A549 treated with CORT108297 at 1 μM for 4 hours (cell line): ENCODE data around the gene TMED4. TPM values are rescaled to one million over a fixed set of nuclear protein-coding genes. Genes with fewer than 3 reads are reported as not detected.

Experiments
- total RNA-seq: library from RNA; stranded (reverse); fragments of 200-300 nt; extraction: Qiagen RNA extraction; gene quantifications from 5 replicates; pipeline ENCODE4 v1.2.3, GENCODE V29; 2022

TMED4 gene
- 48.2 to 54.9 TPM (median 51.8 TPM) in 5 replicates for total RNA-seq

DNA sequence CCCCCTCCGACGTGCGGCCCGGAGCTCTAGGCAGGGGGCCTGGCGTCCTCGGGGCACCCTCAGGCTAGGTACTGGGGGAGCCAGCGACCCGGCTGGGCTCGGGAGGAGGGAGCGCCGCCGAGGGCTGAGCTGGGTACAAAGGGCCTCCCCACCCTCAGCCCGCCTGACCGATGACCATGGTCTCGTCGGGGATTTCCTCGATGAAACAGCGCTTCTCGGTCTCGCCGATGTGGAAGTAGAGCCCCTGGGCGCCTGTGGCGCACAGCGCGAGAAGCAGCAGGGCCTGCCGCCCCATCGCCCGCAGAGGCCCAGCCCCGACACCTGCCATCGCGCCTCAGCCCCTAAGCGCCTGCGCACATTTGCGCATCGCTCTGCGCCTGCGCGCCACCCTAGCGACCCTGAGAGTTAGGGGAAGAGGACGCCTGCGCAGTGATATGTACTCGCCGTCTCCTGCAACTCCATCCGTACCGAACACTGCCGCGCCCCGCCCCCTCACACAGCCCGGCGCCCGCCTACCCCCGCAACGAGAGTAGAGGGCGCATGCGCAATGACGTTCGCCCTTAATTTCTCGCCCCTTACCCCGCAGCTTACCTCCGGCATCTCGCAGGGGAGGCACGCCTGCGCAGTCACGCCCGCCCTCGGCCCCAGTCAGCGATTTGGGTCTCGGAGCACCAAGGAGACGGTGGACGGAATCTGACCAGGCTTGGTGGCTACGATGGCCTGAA is at the start of gene TMED4:
TMED4 (minus strand) TSS at position 353 of the 725 bp plus-strand sequence; CDS start at position 328, 25 bp downstream.

DNA sequence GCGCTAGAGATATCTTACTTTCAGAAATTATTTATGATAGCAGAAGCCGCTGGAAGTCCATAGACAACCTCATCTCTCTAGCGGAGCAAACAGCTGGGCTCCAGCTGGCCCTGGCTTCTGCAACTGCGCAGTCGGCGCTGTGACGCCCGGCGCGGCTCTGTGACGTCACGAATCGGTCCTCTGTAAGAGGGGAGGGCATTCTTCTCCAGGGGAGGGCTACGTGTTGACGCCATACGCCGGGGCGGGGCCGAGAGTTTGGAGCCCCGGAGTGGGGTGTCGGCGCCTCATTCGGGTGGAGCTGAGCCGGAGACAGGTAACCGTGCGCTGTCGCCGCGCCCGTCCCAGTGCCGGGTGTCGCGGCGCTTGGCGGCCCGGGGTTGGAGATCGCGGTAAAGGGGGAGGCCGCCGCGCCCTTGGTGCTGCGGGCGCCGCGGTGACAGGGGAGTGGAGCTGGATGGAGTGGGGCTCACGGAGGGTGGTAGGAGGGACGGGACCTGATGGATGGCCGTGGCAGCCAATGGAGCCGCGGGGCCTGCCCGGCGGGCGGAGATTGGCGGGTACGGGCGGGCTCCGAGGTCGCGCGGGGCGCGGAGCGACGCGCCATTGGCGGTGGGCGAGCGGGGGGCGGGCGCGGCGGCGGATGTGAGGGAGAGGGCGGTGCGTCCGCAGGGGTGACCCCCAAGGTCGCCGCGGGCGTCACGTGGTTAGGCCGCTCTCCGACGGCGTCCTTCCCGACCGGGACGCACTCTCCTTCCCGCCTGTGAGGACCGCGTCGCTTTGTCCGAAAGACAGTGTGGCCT is 24.5 kb upstream of the TMED4 start, which contains the start of gene OGDH:
OGDH (plus strand) TSS at position 287 of the 800 bp plus-strand sequence. CDS start 17,717 bp downstream, outside the sequence.

GRCh38 chr7:44573464-44574286 is 8.4 kb downstream of the TMED4 start, which contains the start of gene DDX56:
DDX56 (minus strand) TSS chr7:44573908; CDS start chr7:44573895, 13 bp downstream.

DNA sequence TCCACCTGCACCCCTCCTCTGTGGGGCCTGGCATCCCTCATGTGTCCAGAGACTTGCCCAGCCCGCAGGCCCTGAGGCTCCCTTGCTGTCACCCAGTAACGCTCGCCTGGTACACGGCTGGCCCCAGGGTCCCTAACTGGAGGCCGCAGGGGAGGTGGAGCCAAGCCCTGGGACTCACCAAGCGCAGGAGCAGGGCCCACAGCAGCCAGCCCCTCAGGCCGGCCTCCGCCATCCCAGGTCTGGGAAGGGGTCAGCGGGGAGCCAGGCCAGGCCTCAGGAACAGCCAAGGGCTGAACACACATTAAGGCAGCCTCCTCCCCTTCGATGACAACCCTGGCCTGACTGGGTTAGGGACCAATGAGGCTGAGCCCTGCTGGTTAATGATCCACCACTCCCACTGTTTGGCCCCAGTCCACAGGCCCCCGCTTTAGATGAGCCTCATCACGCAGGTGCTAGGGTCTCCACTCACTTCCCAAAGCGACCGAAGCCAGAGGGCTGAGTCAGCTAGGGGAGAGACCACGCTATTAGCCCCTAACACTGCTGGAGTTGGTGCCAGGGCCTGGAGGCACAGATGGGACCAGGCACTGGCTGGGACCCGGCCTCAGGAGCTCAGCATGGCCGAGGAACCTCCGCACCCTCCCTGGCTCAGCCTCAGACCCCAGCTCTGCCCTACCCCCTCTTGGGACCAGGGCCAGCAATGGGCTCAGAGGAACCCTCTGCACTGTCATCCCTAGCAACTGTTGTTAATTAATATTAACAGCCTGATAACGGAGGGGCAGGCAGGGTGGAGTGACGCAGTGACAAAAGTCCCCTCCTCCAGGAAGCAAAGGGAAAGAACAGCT is 40.8 kb downstream of the TMED4 start, which contains the start of gene NPC1L1:
NPC1L1 (minus strand) TSS at position 303 of the 842 bp plus-strand sequence; CDS start at position 232, 71 bp downstream.

Other genes starting within 250 kb of the TMED4 start
- 50.9 to 62.9 TPM (median 58.9 TPM) in 5 replicates for gene NUDCD3, start 91.6 kb downstream of the TMED4 start, total RNA-seq
- 0.01 to 0.08 TPM (median 0.06 TPM) in 5 replicates for gene NPC1L1, start 40.9 kb downstream of the TMED4 start, total RNA-seq
- gene DDX56, start 8.3 kb downstream of the TMED4 start, total RNA-seq: 110 to 137 TPM (median 121 TPM) in 5 replicates
- 25.1 to 32.4 TPM (median 30.1 TPM) in 5 replicates for gene OGDH, start 24.4 kb upstream of the TMED4 start, total RNA-seq
- 23.8 to 37.5 TPM (median 36.2 TPM) in 5 replicates for gene ZMIZ2, start 166.6 kb upstream of the TMED4 start, total RNA-seq
- 4,985 to 6,331 TPM (median 5,123 TPM) in 5 replicates for gene PPIA, start 214.4 kb upstream of the TMED4 start, total RNA-seq